H1 (cell line): ENCODE data around the gene LARP1. TPM values are rescaled to one million over a fixed set of nuclear protein-coding genes. Genes with fewer than 3 reads are reported as not detected.

Source experiments
- CHD7 ChIP-seq: fragments of 300-600 bp; sonication (generic); IDR thresholded peaks from 2 replicates; pipeline ENCODE4 v1.7.1; 2012; ENCODE audit warnings: low read length, moderate library complexity, mild to moderate bottlenecking, inconsistent platforms; ENCODE audit not compliant: insufficient replicate concordance
- KDM1A ChIP-seq: fragments of 200-600, 300-600 bp; sonication (generic); IDR thresholded peaks from 2 replicates; pipeline ENCODE4 v1.7.1; 2016; ENCODE audit warnings: mild to moderate bottlenecking, low read length, borderline replicate concordance
- polyA plus RNA-seq, 7 experiments: library from polyadenylated mRNA; depleted of rRNA in 3 of 7; stranded (reverse) in 5 of 7; unstranded in 2 of 7; fragments of >200 nt in 5 of 7; fragments of 200-250 nt in 2 of 7; gene quantifications; 1 replicate in 5 of 7; 2 replicates in 1 of 7; 4 replicates in 1 of 7; pipeline versions ENCODE4 v1.2.1 to v1.2.3, GENCODE V29; 2011 to 2013; ENCODE audit warnings: missing spikeins in 2 of 7, mixed read lengths in 2 of 7
- total RNA-seq: library from RNA; stranded (reverse); fragmentation: NEBNext Ultra II Directional; extraction: Animal tissue kit (Norgen Biotek cat#: 25700); gene quantifications from 2 replicates; pipeline ENCODE4 v1.2.1, GENCODE V29; 2021

The LARP1 gene
- total and polyA plus RNA-seq, 2 of the 8 experiments (the other 6 are each of a cell fraction or from before 2014, with no cell fraction given) = 106 to 422 TPM

GRCh38 chr5:154866841-154867240, 111.7 kb downstream of the LARP1 start (continued):
- TF ChIP-seq CHD7 (no peak), KDM1A (no peak)
